ENCODE results near the gene TSFM.

TSFM gene

GRCh38 chr12:57763881-57764661, 18.5 kb upstream of the TSFM start:
- Histone ChIP-seq H3K9ac (ENCODE audit: low read length in 5 of 5) (no peak overlapping the region), H3K4me3 (ENCODE audit: low read depth in 1 of 5, low read length in 5 of 5) (peak overlapping the region in 1 of 5 donors; percentile 36), H3K27me3 (ENCODE audit: control insufficient read depth in 5 of 5, insufficient read depth in 4 of 5, low read length in 5 of 5) (peaks cover 38 to 46% (median 45%) of the 10 kb centered on the region in 5 donors)

GRCh38 chr12:57764662-57765002, 18.0 kb upstream of the TSFM start:
- no peak overlapping the region for H3K9ac ChIP-seq (ENCODE audit: low read length in 5 of 5)
- H3K4me1 ChIP-seq (ENCODE audit: control insufficient read depth in 5 of 5, insufficient read depth in 5 of 5, low read length in 5 of 5): peaks cover 2 to 28% (median 25%) of the 10 kb centered on the region in 5 donors
- H3K4me3 ChIP-seq (ENCODE audit: low read depth in 1 of 5, low read length in 5 of 5): peak overlapping the region in 4 of 5 donors; percentile 35 to 59 (median 44)
- peaks cover 38 to 46% (median 45%) of the 10 kb centered on the region in 5 donors for H3K27me3 ChIP-seq (ENCODE audit: control insufficient read depth in 5 of 5, insufficient read depth in 4 of 5, low read length in 5 of 5)
- H3K27ac ChIP-seq (ENCODE audit: low read depth, low read length): no peak overlapping the region
- H3K9me3 ChIP-seq (ENCODE audit: control insufficient read depth in 5 of 5, low read length in 5 of 5): no peaks in the 10 kb centered on the region
- H3K36me3 ChIP-seq (ENCODE audit: control insufficient read depth in 5 of 5, insufficient read depth in 5 of 5, low read length in 5 of 5): peaks cover 3 to 13% (median 9%) of the 10 kb centered on the region in 5 donors

More at GRCh38 chr12:57763881-57764661, 18.5 kb upstream of the TSFM start:
- H3K27ac ChIP-seq (ENCODE audit: low read depth, low read length): no peak overlapping the region
- H3K9me3 ChIP-seq (ENCODE audit: control insufficient read depth in 5 of 5, low read length in 5 of 5): peaks cover 0 to 2% (median 0%) of the 10 kb centered on the region in 5 donors
- peaks cover 3 to 10% (median 6%) of the 10 kb centered on the region in 5 donors for H3K36me3 ChIP-seq (ENCODE audit: control insufficient read depth in 5 of 5, insufficient read depth in 5 of 5, low read length in 5 of 5)
- H3K4me1 ChIP-seq (ENCODE audit: control insufficient read depth in 5 of 5, insufficient read depth in 5 of 5, low read length in 5 of 5): peaks cover 2 to 28% (median 25%) of the 10 kb centered on the region in 5 donors

DNA sequence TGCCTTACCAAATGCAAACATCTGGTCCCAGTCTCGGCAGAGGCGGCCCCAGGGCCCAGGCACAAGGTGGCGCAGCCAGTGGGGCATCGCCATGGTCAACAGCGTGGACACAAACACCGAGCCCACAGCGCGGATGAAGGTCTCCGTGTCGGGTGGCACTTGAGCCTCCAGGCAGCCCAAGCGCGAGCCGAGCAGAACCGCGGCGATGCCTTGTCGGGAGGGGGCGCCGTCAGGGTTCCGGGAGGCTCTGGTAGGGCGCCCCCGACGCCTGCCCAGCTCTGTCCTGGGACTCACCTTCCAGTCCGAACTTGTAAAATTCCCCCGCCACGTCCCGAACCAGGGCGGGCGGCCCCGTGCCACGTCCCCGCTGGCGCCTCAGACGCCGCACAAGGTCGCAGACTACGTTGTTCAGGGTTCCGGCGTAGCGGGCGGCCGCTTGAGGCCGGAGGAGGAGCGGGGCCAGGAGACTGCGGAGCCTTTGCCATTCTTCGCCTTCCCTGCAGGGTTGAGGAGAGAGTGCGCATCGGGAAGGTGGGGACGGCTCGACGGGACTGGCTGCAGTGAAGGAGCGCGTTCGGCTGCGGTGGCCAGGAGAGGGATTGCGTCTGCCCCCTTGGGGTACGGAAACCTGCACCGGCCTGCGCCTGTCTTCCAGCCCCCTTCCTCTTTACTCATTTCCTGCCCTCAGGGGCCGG, 17.4 kb upstream of the TSFM start:
- peak overlapping the region in 1 of 5 donors; percentile 18 for H3K9ac ChIP-seq (ENCODE audit: low read length in 5 of 5)
- no peak overlapping the region for H3K27ac ChIP-seq (ENCODE audit: low read depth, low read length)
- peaks cover 3 to 15% (median 13%) of the 10 kb centered on the region in 5 donors for H3K36me3 ChIP-seq (ENCODE audit: control insufficient read depth in 5 of 5, insufficient read depth in 5 of 5, low read length in 5 of 5)
- peaks cover 38 to 46% (median 45%) of the 10 kb centered on the region in 5 donors for H3K27me3 ChIP-seq (ENCODE audit: control insufficient read depth in 5 of 5, insufficient read depth in 4 of 5, low read length in 5 of 5)
- H3K4me3 ChIP-seq (ENCODE audit: low read depth in 1 of 5, low read length in 5 of 5): peak overlapping the region in 4 of 5 donors; percentile 35 to 59 (median 44)
- H3K9me3 ChIP-seq (ENCODE audit: control insufficient read depth in 5 of 5, low read length in 5 of 5): no peaks in the 10 kb centered on the region
- peaks cover 2 to 28% (median 25%) of the 10 kb centered on the region in 5 donors for H3K4me1 ChIP-seq (ENCODE audit: control insufficient read depth in 5 of 5, insufficient read depth in 5 of 5, low read length in 5 of 5)

GRCh38 chr12:57765698-57766463, 16.7 kb upstream of the TSFM start:
- Histone ChIP-seq H3K9ac (ENCODE audit: low read length in 5 of 5) (peak overlapping the region in 1 of 5 donors; percentile 18), H3K27ac (ENCODE audit: low read depth, low read length) (no peak overlapping the region), H3K9me3 (ENCODE audit: control insufficient read depth in 5 of 5, low read length in 5 of 5) (no peaks in the 10 kb centered on the region), H3K4me1 (ENCODE audit: control insufficient read depth in 5 of 5, insufficient read depth in 5 of 5, low read length in 5 of 5) (peaks cover 2 to 30% (median 26%) of the 10 kb centered on the region in 5 donors), H3K4me3 (ENCODE audit: low read depth in 1 of 5, low read length in 5 of 5) (peak overlapping the region in 4 of 5 donors; percentile 22 to 59 (median 44)), H3K36me3 (ENCODE audit: control insufficient read depth in 5 of 5, insufficient read depth in 5 of 5, low read length in 5 of 5) (peaks cover 3 to 19% (median 15%) of the 10 kb centered on the region in 5 donors), H3K27me3 (ENCODE audit: control insufficient read depth in 5 of 5, insufficient read depth in 4 of 5, low read length in 5 of 5) (peaks cover 38 to 46% (median 45%) of the 10 kb centered on the region in 5 donors)

DNA sequence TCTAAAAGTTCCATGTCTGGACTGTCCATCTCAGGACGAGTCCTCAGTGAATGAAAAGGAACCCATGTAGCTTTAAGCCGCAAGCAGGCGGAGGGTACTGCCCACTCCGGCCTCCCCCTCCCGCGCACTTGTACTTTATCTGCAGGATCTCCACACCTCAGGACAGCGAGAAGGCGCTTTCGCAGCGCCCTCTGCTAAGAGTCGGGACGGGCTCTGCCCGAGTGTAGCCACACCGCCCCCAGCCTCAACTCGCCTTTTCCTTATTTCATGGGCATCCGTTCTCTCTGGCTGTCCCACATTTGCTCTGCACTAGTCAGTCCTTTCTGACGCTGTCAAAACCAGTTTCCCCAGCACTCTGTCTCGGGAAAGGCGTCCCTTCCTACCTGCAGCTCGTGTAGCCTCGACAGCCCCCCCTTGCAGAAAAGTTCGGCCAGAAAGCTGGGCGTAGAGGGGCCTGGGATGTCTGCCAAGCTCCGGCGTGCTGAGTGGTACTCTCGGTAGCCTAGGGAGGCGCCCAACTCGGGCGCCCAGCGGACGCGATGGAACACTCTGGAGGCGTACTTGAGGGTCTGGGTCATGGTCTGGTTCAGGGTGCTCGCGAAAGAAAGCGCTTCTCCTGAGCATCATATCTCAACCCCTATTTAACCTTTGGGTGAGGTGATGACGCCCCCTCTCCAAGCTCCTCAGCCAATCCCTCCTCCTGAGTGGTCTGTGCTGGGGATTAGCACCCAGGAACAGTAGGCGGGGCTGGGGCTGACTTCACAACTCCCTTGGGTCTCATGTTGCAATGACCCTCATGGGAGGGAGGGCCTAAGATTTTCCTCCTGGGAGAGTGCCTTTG, 15.9 kb upstream of the TSFM start, which contains the start of gene CYP27B1:
Gene CYP27B1 (minus strand): TSS at position 615 of the 841 bp plus-strand sequence. CDS start 37 bp downstream, at position 578.
- H3K36me3 ChIP-seq (ENCODE audit: control insufficient read depth in 5 of 5, insufficient read depth in 5 of 5, low read length in 5 of 5): peaks cover 3 to 19% (median 15%) of the 10 kb centered on the region in 5 donors
- peaks cover 38 to 46% (median 45%) of the 10 kb centered on the region in 5 donors for H3K27me3 ChIP-seq (ENCODE audit: control insufficient read depth in 5 of 5, insufficient read depth in 4 of 5, low read length in 5 of 5)
- H3K4me1 ChIP-seq (ENCODE audit: control insufficient read depth in 5 of 5, insufficient read depth in 5 of 5, low read length in 5 of 5): peaks cover 4 to 38% (median 34%) of the 10 kb centered on the region in 5 donors
- H3K4me3 ChIP-seq (ENCODE audit: low read depth in 1 of 5, low read length in 5 of 5): peak within 1 kb of the TSS in 4 of 5 donors; percentile 1 to 35 (median 20)
- H3K27ac ChIP-seq (ENCODE audit: low read depth, low read length): no peak within 1 kb of the TSS
- H3K9me3 ChIP-seq (ENCODE audit: control insufficient read depth in 5 of 5, low read length in 5 of 5): no peaks in the 10 kb centered on the region
- no peak within 1 kb of the TSS for H3K9ac ChIP-seq (ENCODE audit: low read length in 5 of 5)

DNA sequence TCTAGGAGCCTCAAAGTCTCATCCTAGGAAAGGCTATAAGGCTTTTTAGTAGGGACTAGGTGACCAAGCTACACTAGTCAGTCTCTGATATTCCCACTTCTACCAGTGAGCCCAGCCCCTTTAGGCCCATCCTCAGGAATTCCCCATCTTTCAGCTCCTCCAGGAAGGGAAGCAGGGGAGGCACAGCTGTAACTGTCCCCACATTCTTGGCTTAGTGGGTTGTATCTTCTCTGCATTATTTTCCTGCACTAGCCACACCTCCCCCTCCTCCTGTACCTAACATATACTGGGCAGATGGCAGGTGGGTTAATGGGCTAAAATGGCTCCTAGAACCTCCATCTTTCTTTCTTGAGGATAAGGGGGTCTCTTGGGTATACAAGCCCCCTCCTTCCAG, 15.3 kb upstream of the TSFM start:
- H3K27me3 ChIP-seq (ENCODE audit: control insufficient read depth in 5 of 5, insufficient read depth in 4 of 5, low read length in 5 of 5): peaks cover 38 to 46% (median 45%) of the 10 kb centered on the region in 5 donors
- H3K9ac ChIP-seq (ENCODE audit: low read length in 5 of 5): no peak overlapping the region
- no peak overlapping the region for H3K4me3 ChIP-seq (ENCODE audit: low read depth in 1 of 5, low read length in 5 of 5)
- peaks cover 4 to 44% (median 38%) of the 10 kb centered on the region in 5 donors for H3K4me1 ChIP-seq (ENCODE audit: control insufficient read depth in 5 of 5, insufficient read depth in 5 of 5, low read length in 5 of 5)
- no peak overlapping the region for H3K27ac ChIP-seq (ENCODE audit: low read depth, low read length)
- H3K9me3 ChIP-seq (ENCODE audit: control insufficient read depth in 5 of 5, low read length in 5 of 5): no peaks in the 10 kb centered on the region
- peaks cover 3 to 19% (median 15%) of the 10 kb centered on the region in 5 donors for H3K36me3 ChIP-seq (ENCODE audit: control insufficient read depth in 5 of 5, insufficient read depth in 5 of 5, low read length in 5 of 5)

DNA sequence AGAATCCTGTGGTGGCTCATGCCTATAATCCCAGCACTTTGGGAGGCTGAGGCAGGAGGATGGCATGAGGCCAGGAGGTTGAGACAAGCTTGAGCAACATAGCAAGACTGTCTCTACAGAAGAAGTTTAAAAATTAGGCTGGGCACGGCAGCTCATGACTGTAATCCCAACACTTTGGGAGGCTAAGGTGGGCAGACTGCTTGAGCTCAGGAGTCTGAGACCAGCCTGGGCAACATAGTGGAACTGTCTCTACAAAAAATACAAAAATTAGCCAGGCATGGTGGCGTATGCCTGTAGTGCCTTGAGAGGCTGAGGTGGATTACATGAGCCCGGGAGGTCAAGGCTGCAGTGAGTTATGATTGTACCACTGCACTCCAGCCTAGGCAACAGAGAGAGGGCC, 14.7 kb upstream of the TSFM start:
- Histone ChIP-seq H3K27me3 (ENCODE audit: control insufficient read depth in 5 of 5, insufficient read depth in 4 of 5, low read length in 5 of 5) (peaks cover 38 to 45% (median 43%) of the 10 kb centered on the region in 5 donors), H3K9me3 (ENCODE audit: control insufficient read depth in 5 of 5, low read length in 5 of 5) (no peaks in the 10 kb centered on the region), H3K36me3 (ENCODE audit: control insufficient read depth in 5 of 5, insufficient read depth in 5 of 5, low read length in 5 of 5) (peaks cover 3 to 19% (median 15%) of the 10 kb centered on the region in 5 donors), H3K9ac (ENCODE audit: low read length in 5 of 5) (no peak overlapping the region), H3K4me1 (ENCODE audit: control insufficient read depth in 5 of 5, insufficient read depth in 5 of 5, low read length in 5 of 5) (peaks cover 4 to 47% (median 44%) of the 10 kb centered on the region in 5 donors), H3K4me3 (ENCODE audit: low read depth in 1 of 5, low read length in 5 of 5) (no peak overlapping the region), H3K27ac (ENCODE audit: low read depth, low read length) (no peak overlapping the region)

GRCh38 chr12:57769594-57769993, 13.0 kb upstream of the TSFM start:
- no peak overlapping the region for H3K9ac ChIP-seq (ENCODE audit: low read length in 5 of 5)
- peaks cover 4 to 51% (median 50%) of the 10 kb centered on the region in 5 donors for H3K4me1 ChIP-seq (ENCODE audit: control insufficient read depth in 5 of 5, insufficient read depth in 5 of 5, low read length in 5 of 5)
- H3K9me3 ChIP-seq (ENCODE audit: control insufficient read depth in 5 of 5, low read length in 5 of 5): no peaks in the 10 kb centered on the region

GRCh38 chr12:57770734-57771133, 11.9 kb upstream of the TSFM start:
- Histone ChIP-seq H3K9ac (ENCODE audit: low read length in 5 of 5) (no peak overlapping the region), H3K36me3 (ENCODE audit: control insufficient read depth in 5 of 5, insufficient read depth in 5 of 5, low read length in 5 of 5) (peaks cover 3 to 23% (median 18%) of the 10 kb centered on the region in 5 donors), H3K9me3 (ENCODE audit: control insufficient read depth in 5 of 5, low read length in 5 of 5) (no peaks in the 10 kb centered on the region), H3K4me3 (ENCODE audit: low read depth in 1 of 5, low read length in 5 of 5) (peak overlapping the region in 1 of 5 donors; percentile 96), H3K27ac (ENCODE audit: low read depth, low read length) (no peak overlapping the region), H3K4me1 (ENCODE audit: control insufficient read depth in 5 of 5, insufficient read depth in 5 of 5, low read length in 5 of 5) (peaks cover 2 to 40% (median 38%) of the 10 kb centered on the region in 5 donors), H3K27me3 (ENCODE audit: control insufficient read depth in 5 of 5, insufficient read depth in 4 of 5, low read length in 5 of 5) (peaks cover 14 to 22% (median 19%) of the 10 kb centered on the region in 5 donors)

More at GRCh38 chr12:57769594-57769993, 13.0 kb upstream of the TSFM start:
- Histone ChIP-seq H3K4me3 (ENCODE audit: low read depth in 1 of 5, low read length in 5 of 5) (no peak overlapping the region), H3K27ac (ENCODE audit: low read depth, low read length) (no peak overlapping the region), H3K27me3 (ENCODE audit: control insufficient read depth in 5 of 5, insufficient read depth in 4 of 5, low read length in 5 of 5) (peaks cover 23 to 33% (median 31%) of the 10 kb centered on the region in 5 donors), H3K36me3 (ENCODE audit: control insufficient read depth in 5 of 5, insufficient read depth in 5 of 5, low read length in 5 of 5) (peaks cover 3 to 19% (median 15%) of the 10 kb centered on the region in 5 donors)
